GM12872 (cell line): Measurements from ENCODE around the gene PDE8A.

Source experiments
- CTCF ChIP-seq: IDR thresholded peaks from 3 replicates; pipeline ENCODE4 v1.5.1; 2011; ENCODE audit warnings: low read depth, mild to moderate bottlenecking, low read length, moderate library complexity; ENCODE audit not compliant: insufficient read depth

PDE8A gene

GRCh38 chr15:84944311-84944710 is 37.3 kb upstream of the PDE8A start:
- no peak for TF ChIP-seq CTCF

- TF ChIP-seq CTCF = no peak
These were observed 36.8 kb upstream of the PDE8A start for GRCh38 chr15:84944861-84945260.

- TF ChIP-seq CTCF = no peak
These were observed 34.7 kb upstream of the PDE8A start for GRCh38 chr15:84946772-84947489.

- TF ChIP-seq CTCF = no peak
These were observed 33.5 kb upstream of the PDE8A start for GRCh38 chr15:84947947-84948830.

GRCh38 chr15:84949043-84949442 is 32.6 kb upstream of the PDE8A start:
- no peak for TF ChIP-seq CTCF

- no peak for TF ChIP-seq CTCF
These were observed 31.6 kb upstream of the PDE8A start for GRCh38 chr15:84949845-84950569.

- no peak for TF ChIP-seq CTCF
These were observed 31.0 kb upstream of the PDE8A start for GRCh38 chr15:84950570-84951111.
